Stomach (tissue), 19 donors: Measurements from ENCODE around the gene TRIM5. TPM values are rescaled to one million over a fixed set of nuclear protein-coding genes. Genes with fewer than 3 reads are reported as not detected.

Experiments
- DNase-seq, 2 donors: peaks; one replicate each; pipeline versions ENCODE4 v3.0.0 to v3.0.0-alpha.2; 2013 to 2019
- H3K27ac ChIP-seq, 5 donors: fragments of 200-600 bp in 4 of 5; sonication (generic) in 4 of 5; one replicate each; pipeline ENCODE4 v1.5.1; 2013 to 2019; ENCODE audit warnings: mild to moderate bottlenecking in 1 of 5, moderate library complexity in 1 of 5
- H3K27me3 ChIP-seq, 3 donors: fragments of 200-600 bp; sonication (generic); one replicate each; pipeline ENCODE4 v1.5.1; 2017 to 2019; ENCODE audit warnings: mixed run types in 1 of 3
- H3K36me3 ChIP-seq, 4 donors: fragments of 200-600 bp; sonication (generic); 1 replicate in 3 of 4; 2 replicates in 1 of 4; pipeline ENCODE4 v1.5.1; 2016 to 2019
- H3K4me1 ChIP-seq, 4 donors: fragments of 200-600 bp; sonication (generic); one replicate each; pipeline ENCODE4 v1.5.1; 2016 to 2019
- H3K4me3 ChIP-seq, 4 donors: fragments of 200-600 bp; sonication (generic) in 3 of 4; one replicate each; pipeline ENCODE4 v1.5.1; 2016 to 2019; ENCODE audit warnings: mild to moderate bottlenecking in 1 of 4
- H3K9me3 ChIP-seq, 4 donors: fragments of 200-600 bp; sonication (generic); one replicate each; pipeline ENCODE4 v1.5.1; 2016 to 2019
- EP300 ChIP-seq: sonication (generic); formaldehyde crosslinking; IDR thresholded peaks from one replicate; pipeline ENCODE4 v1.6.1; 2017; ENCODE audit warnings: antibody characterized with exemption
- POLR2A ChIP-seq, 4 donors: fragments of 450-650 bp; IDR thresholded peaks; one replicate each; pipeline ENCODE4 v1.6.1; 2016; ENCODE audit warnings: antibody characterized with exemption in 4 of 4, control low read depth in 2 of 4, mild to moderate bottlenecking in 1 of 4, moderate library complexity in 1 of 4
- POLR2AphosphoS5 ChIP-seq, 3 donors: sonication (generic); formaldehyde crosslinking; IDR thresholded peaks; one replicate each; pipeline ENCODE4 v1.6.1; 2016; ENCODE audit warnings: antibody characterized with exemption in 3 of 3
- WGBS, 5 donors: extraction: QIAGEN DNeasy Blood & Tissue Kit in 3 of 5; methylation state at CpG; one replicate each; pipeline versions ENCODE4 v1.1.5 to v1.1.7; 2013 to 2018; 5-methylcytosine and 5-hydroxymethylcytosine counted together
- intact Hi-C: fragments of 100-400 bp; cut with DNase I; formaldehyde crosslinking; loops from one replicate; pipeline ENCODE4 v1.15.1; 2023; ENCODE audit warnings: low total_unique reads
- long read RNA-seq, 10 donors: transcript quantifications; one replicate each; lab custom pipeline, GENCODE V29; 2026
- polyA plus RNA-seq, 3 donors: library from polyadenylated mRNA; stranded (reverse); fragments of 200-250 nt; gene quantifications; one replicate each; pipeline ENCODE4 v1.2.3, GENCODE V29; 2013
- total RNA-seq, 5 donors: library from RNA; depleted of rRNA; stranded (reverse); fragments of >200 nt; gene quantifications; one replicate each; pipeline versions ENCODE4 v1.1.0 to v1.2.3, GENCODE V29; 2014 to 2016
- TF ChIP-seq, protein P1 (sequence below), 7 experiments: fragments of 450-650 bp in 4 of 7; fragments of 200-600 bp in 3 of 7; sonication (generic) in 3 of 7; IDR thresholded peaks; one replicate each; pipeline ENCODE4 v1.5.1; 2016 to 2019; ENCODE audit warnings: antibody characterized with exemption in 7 of 7, control low read depth in 2 of 7, mild to moderate bottlenecking in 1 of 7
- donor health status: healthy with polysubstance abuse.
- donor health status: Bipolar disorder and iron deficiency.
- donor health status: healthy.

The TRIM5 gene, protein sequence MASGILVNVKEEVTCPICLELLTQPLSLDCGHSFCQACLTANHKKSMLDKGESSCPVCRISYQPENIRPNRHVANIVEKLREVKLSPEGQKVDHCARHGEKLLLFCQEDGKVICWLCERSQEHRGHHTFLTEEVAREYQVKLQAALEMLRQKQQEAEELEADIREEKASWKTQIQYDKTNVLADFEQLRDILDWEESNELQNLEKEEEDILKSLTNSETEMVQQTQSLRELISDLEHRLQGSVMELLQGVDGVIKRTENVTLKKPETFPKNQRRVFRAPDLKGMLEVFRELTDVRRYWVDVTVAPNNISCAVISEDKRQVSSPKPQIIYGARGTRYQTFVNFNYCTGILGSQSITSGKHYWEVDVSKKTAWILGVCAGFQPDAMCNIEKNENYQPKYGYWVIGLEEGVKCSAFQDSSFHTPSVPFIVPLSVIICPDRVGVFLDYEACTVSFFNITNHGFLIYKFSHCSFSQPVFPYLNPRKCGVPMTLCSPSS
- total RNA-seq (10 to 100 TPM in 4 of 5 donors, not detected in 1; 12.6 to 81.4 (median 28.0) TPM), polyA plus RNA-seq (1 to 10 TPM; 4.2 to 9.5 (median 9.0) TPM)
- long read RNA-seq, donor 1, partial matches to known transcripts = 0 of 2 reads
- long read RNA-seq, donor 1, other reads (novel, unspliced or antisense) = 0 of 2 reads
- long read RNA-seq, donor 2 = 0 reads
- long read RNA-seq, donor 3, partial matches to known transcripts = 0 of 1 reads
- long read RNA-seq, donor 3, other reads (novel, unspliced or antisense) = 0 of 1 reads
- long read RNA-seq, donor 4 = 0 reads
- long read RNA-seq, donor 5 = 0 reads
- long read RNA-seq, donor 6 = 0 reads
- long read RNA-seq, donor 7, partial matches to known transcripts = 0 of 2 reads
- long read RNA-seq, donor 7, other reads (novel, unspliced or antisense) = 0 of 2 reads
- long read RNA-seq, donor 8, partial matches to known transcripts = 0 of 1 reads
- long read RNA-seq, donor 8, other reads (novel, unspliced or antisense) = 0 of 1 reads
- long read RNA-seq, donor 9 = 0 reads
- long read RNA-seq, donor 10 = 0 reads

GRCh38 chr11:5684646-5685362 lies at the start of gene TRIM5:
Gene TRIM5, minus strand, starts transcription at chr11:5685074. Its CDS starts 4,897 bp downstream, at chr11:5680177.
- H3K36me3 ChIP-seq = peaks cover 0 to 12% (median 3%) of the 10 kb centered on the region in 4 donors
- TF ChIP-seq, protein P1, sequence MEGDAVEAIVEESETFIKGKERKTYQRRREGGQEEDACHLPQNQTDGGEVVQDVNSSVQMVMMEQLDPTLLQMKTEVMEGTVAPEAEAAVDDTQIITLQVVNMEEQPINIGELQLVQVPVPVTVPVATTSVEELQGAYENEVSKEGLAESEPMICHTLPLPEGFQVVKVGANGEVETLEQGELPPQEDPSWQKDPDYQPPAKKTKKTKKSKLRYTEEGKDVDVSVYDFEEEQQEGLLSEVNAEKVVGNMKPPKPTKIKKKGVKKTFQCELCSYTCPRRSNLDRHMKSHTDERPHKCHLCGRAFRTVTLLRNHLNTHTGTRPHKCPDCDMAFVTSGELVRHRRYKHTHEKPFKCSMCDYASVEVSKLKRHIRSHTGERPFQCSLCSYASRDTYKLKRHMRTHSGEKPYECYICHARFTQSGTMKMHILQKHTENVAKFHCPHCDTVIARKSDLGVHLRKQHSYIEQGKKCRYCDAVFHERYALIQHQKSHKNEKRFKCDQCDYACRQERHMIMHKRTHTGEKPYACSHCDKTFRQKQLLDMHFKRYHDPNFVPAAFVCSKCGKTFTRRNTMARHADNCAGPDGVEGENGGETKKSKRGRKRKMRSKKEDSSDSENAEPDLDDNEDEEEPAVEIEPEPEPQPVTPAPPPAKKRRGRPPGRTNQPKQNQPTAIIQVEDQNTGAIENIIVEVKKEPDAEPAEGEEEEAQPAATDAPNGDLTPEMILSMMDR (IDR thresholded peaks at IDR 0.05) = peak in 4 of 7 experiments; percentile 19 to 67 (median 44)
- peak; percentile 49 to 87 (median 86) for TF ChIP-seq POLR2AphosphoS5 (IDR thresholded peaks at IDR 0.05)
- TF ChIP-seq POLR2A (IDR thresholded peaks at IDR 0.05) = no peak
- TF ChIP-seq EP300 = no peak
- H3K27ac ChIP-seq = peak within 1 kb of the TSS; percentile 84 to 96 (median 91)
- H3K9me3 ChIP-seq = no peaks in the 10 kb centered on the region
- no peaks in the 10 kb centered on the region for H3K27me3 ChIP-seq
- H3K4me1 ChIP-seq = peaks cover 10 to 51% (median 18%) of the 10 kb centered on the region in 4 donors
- peak; percentile 89 to 96 for DNase-seq
- 1 to 4% (median 2%) methylated on average over 13 of the region's 13 CpGs for WGBS, 5 donors
- intact Hi-C loops = no loop called here
- H3K4me3 ChIP-seq = peak within 1 kb of the TSS; percentile 40 to 52 (median 44)

DNA sequence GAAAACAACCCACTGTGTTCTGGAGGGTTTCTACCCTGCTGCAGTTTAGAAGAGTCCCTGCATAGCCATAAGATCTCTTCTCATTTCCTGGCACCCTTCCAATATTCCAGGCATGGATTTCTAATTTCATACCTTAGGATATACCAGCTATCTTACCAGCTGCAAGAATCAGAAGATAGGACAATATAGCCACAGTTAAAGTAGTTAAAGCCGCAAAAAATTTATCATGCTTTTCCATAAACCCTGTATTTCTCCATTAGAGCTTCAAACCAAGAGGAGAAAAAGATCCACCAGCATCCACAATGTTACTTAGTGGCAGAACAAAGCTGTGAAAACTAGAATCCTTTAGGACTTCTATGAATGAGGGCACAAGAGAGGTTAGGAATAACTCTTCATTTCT lies 42.8 kb upstream of the TRIM5 start:
- H3K9me3 ChIP-seq = no peaks in the 10 kb centered on the region
- no peak overlapping the region for H3K4me3 ChIP-seq
- DNase-seq = no peak
- H3K4me1 ChIP-seq = no peaks in the 10 kb centered on the region
- no peaks in the 10 kb centered on the region for H3K36me3 ChIP-seq
- TF ChIP-seq POLR2AphosphoS5 (IDR thresholded peaks at IDR 0.05) = no peak
- no peak for TF ChIP-seq POLR2A (IDR thresholded peaks at IDR 0.05)
- TF ChIP-seq, protein P1 (IDR thresholded peaks at IDR 0.05) = no peak
- no peak for TF ChIP-seq EP300
- H3K27me3 ChIP-seq = no peaks in the 10 kb centered on the region
- H3K27ac ChIP-seq = no peak overlapping the region
- intact Hi-C loops = no loop called here
- 86 to 100% (median 89%) methylated on average over 1 of the region's 1 CpG for WGBS, 5 donors

DNA sequence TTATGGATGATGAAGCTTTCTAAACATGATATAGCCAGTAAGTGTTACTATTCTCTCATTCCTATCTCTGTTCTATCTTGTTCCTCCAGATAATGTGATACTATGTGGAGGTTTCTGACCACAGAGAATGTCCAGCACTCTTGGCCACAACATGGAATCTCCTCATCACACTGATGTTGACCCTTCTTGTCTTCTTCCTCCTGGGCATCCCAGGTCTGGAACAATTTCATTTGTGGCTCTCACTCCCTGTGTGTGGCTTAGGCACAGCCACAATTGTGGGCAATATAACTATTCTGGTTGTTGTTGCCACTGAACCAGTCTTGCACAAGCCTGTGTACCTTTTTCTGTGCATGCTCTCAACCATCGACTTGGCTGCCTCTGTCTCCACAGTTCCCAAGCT lies 41.5 kb upstream of the TRIM5 start:
- Histone ChIP-seq H3K4me3 (no peak overlapping the region), H3K27ac (no peak overlapping the region), H3K27me3 (no peaks in the 10 kb centered on the region), H3K36me3 (no peaks in the 10 kb centered on the region), H3K4me1 (no peaks in the 10 kb centered on the region), H3K9me3 (no peaks in the 10 kb centered on the region)
- WGBS, 5 donors = 78 to 95% (median 88%) methylated on average over 1 of the region's 1 CpG
- DNase-seq = no peak
- TF ChIP-seq, protein P1 (IDR thresholded peaks at IDR 0.05) = no peak
- no peak for TF ChIP-seq POLR2AphosphoS5 (IDR thresholded peaks at IDR 0.05)
- TF ChIP-seq POLR2A (IDR thresholded peaks at IDR 0.05) = no peak
- TF ChIP-seq EP300 = no peak
- intact Hi-C loops = no loop called here
